Urothelium cell line (cell line): ENCODE data around the gene PLEKHA5.

Experiments used
- DNase-seq: peaks from one replicate; pipeline ENCODE4 v3.0.0; 2011; ENCODE audit warnings: low spot score, mixed read lengths
- FAIRE-seq: peaks from 2 replicates; lab custom pipeline; 2011; peaks lifted over from hg19 to GRCh38; lab: Jason Lieb, UNC

The PLEKHA5 gene

GRCh38 chr12:19198272-19198671 is 68.7 kb downstream of the PLEKHA5 start:
- FAIRE-seq (no peak), DNase-seq (no peak)

- FAIRE-seq: no peak
- no peak for DNase-seq
Observed at GRCh38 chr12:19199332-19199731, 69.8 kb downstream of the PLEKHA5 start.

GRCh38 chr12:19200261-19200660 is 70.7 kb downstream of the PLEKHA5 start:
- no peak for FAIRE-seq
- DNase-seq: no peak

GRCh38 chr12:19201661-19202060 is 72.1 kb downstream of the PLEKHA5 start:
- DNase-seq (no peak), FAIRE-seq (no peak)

GRCh38 chr12:19203013-19203412 is 73.5 kb downstream of the PLEKHA5 start:
- DNase-seq (no peak), FAIRE-seq (no peak)

- DNase-seq (no peak), FAIRE-seq (no peak)
Observed at GRCh38 chr12:19203539-19204506, 74.3 kb downstream of the PLEKHA5 start.

GRCh38 chr12:19205120-19205519 is 75.6 kb downstream of the PLEKHA5 start:
- no peak for FAIRE-seq
- no peak for DNase-seq

GRCh38 chr12:19206493-19207077 is 77.1 kb downstream of the PLEKHA5 start:
- DNase-seq (no peak), FAIRE-seq (no peak)

- FAIRE-seq (no peak), DNase-seq (no peak)
Observed at GRCh38 chr12:19208456-19208855, 78.9 kb downstream of the PLEKHA5 start.

- FAIRE-seq: no peak
Observed at GRCh38 chr12:19209661-19210060, 80.1 kb downstream of the PLEKHA5 start.

GRCh38 chr12:19211802-19212201 is 82.3 kb downstream of the PLEKHA5 start:
- FAIRE-seq (no peak), DNase-seq (no peak)

More at GRCh38 chr12:19209661-19210060, 80.1 kb downstream of the PLEKHA5 start:
- no peak for DNase-seq

GRCh38 chr12:19212245-19212644 is 82.7 kb downstream of the PLEKHA5 start:
- FAIRE-seq (no peak), DNase-seq (no peak)

GRCh38 chr12:19214020-19214419 is 84.5 kb downstream of the PLEKHA5 start:
- FAIRE-seq: no peak

GRCh38 chr12:19215115-19215514 is 85.6 kb downstream of the PLEKHA5 start:
- no peak for FAIRE-seq

More at GRCh38 chr12:19214020-19214419, 84.5 kb downstream of the PLEKHA5 start:
- no peak for DNase-seq

GRCh38 chr12:19217446-19217845 is 87.9 kb downstream of the PLEKHA5 start:
- DNase-seq (no peak), FAIRE-seq (no peak)

More at GRCh38 chr12:19215115-19215514, 85.6 kb downstream of the PLEKHA5 start:
- DNase-seq: no peak

GRCh38 chr12:19220205-19220604 is 90.7 kb downstream of the PLEKHA5 start:
- FAIRE-seq (no peak), DNase-seq (no peak)

- no peak for FAIRE-seq
- no peak for DNase-seq
Observed at GRCh38 chr12:19220852-19221466, 91.4 kb downstream of the PLEKHA5 start.

- FAIRE-seq (no peak), DNase-seq (no peak)
Observed at GRCh38 chr12:19222558-19222957, 93.0 kb downstream of the PLEKHA5 start.

- DNase-seq: peak; percentile 11
Observed at GRCh38 chr12:19223018-19223417, 93.5 kb downstream of the PLEKHA5 start.

GRCh38 chr12:19223695-19224094 is 94.2 kb downstream of the PLEKHA5 start:
- FAIRE-seq (no peak), DNase-seq (no peak)

More at GRCh38 chr12:19223018-19223417, 93.5 kb downstream of the PLEKHA5 start:
- FAIRE-seq: no peak

- FAIRE-seq (no peak), DNase-seq (no peak)
Observed at GRCh38 chr12:19224746-19225145, 95.2 kb downstream of the PLEKHA5 start.
